ENCODE results near the gene C20orf202.
"Not testable (repeated sequence)": the region's sequence is repeated elsewhere in the genome, so short reads cannot be mapped to it uniquely, and the experiment has no call there.

Gene C20orf202

DNA sequence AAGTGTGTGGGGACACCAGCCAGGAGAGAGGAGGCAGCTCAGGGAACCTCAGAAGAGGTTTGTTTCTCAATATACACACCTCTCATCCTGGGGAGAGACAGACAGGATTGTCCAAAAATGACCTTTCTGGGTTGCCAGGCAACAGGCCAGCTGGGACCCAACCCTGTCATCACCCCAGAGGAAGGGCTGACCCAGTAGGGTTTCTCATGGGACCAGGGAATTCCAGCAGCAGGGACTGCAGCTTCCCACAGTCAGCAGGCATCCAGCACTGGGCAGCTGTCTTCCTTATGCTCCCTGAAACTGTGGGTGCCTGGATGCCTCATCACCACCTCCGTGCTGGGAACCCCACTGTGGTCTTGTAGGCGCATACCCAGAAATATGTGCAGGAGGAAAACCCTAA is 1.3 kb downstream of the C20orf202 start:
- H3K4me3 ChIP-seq (ENCODE audit: low read length): no peak overlapping the region
- no peak for DNase-seq (ENCODE audit: low read depth, low spot score)

DNA sequence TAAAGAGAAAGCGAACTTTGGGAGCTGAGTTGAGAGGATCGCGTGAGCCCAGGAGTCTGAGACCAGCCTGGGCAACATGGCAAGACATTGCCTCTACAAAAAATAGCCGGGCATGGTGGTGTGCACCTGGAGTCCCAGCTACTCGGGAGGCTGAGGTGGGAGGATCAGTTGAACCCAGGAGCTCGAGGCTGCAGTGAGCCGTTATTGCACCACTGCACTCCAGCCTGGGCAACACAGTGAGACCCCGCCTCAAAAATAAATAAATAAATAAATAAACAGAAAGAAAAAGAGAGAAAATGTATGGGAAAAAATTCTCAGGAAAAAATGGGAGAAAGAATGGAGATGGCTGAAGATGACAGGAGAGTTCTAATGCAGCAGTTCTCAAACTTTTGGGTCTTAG is 2.5 kb downstream of the C20orf202 start:
- DNase-seq (ENCODE audit: low read depth, low spot score): no peak
- no peak overlapping the region for H3K4me3 ChIP-seq (ENCODE audit: low read length)

DNA sequence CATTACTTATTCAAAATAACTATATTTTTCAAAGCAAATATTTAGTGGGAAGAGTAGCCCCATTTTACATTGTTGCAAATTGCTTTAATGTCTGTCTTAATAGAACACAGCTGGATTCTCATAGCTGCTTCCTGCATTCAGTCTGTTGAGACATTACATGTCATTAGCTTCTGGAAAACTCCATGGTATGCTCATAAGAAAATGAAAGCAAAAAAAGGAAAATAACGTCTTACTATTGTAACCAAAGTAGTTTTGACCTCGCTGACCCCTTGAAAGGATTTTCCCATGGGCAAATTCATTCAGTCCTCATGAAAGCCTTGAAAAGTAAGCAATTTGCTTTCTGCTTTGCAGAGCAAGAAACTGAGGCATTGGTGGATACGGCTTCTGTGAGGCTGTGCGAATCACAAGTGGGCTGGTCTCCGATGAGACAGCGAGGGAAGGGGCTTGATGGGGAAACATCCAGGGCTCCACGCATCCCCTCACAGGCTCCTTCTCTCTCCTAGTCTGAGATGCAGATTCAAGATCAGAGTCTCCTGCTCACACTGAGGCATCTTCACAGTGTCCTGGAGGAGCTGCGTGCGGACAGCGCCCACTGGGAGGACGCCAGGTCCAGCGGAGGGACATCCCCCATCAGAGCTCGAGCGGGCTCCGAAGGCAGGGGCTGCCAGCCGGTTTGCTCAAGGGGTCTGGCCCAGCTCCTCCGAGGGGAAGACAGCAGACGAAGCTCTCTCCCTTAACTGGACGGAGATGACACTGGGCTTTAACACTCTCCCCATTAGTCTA is 3.3 kb downstream of the C20orf202 start:
- H3K4me3 ChIP-seq (ENCODE audit: low read length): no peak overlapping the region
- DNase-seq (ENCODE audit: low read depth, low spot score): no peak

DNA sequence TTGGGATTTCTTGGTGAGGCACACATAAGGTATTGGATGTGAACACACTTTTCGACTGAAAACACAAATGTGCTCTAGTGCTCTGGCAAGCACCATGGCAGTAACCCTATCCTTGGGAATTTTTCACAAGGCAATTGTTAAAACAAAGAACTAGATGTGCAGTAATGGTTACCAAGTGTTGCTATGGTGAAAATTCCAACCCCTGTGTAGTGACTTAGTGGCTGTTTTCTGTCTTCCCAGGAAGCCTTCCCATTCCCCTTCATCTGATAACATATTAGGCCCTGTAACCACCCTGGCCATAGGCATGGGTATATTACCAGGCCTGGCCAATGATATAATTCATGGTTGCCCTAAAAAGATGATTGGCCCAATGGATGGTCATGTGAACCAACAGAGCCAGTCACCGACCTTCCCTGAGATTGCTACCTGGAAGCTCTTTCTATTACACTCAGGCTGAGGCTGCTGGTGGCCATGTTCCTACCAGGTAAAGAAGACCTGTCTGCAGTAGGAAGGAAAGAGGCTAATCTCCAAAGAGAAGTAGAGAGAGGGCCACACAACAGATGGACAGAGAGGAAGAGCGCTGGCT is 4.1 kb downstream of the C20orf202 start:
- no peak overlapping the region for H3K4me3 ChIP-seq (ENCODE audit: low read length)
- no peak for DNase-seq (ENCODE audit: low read depth, low spot score)

DNA sequence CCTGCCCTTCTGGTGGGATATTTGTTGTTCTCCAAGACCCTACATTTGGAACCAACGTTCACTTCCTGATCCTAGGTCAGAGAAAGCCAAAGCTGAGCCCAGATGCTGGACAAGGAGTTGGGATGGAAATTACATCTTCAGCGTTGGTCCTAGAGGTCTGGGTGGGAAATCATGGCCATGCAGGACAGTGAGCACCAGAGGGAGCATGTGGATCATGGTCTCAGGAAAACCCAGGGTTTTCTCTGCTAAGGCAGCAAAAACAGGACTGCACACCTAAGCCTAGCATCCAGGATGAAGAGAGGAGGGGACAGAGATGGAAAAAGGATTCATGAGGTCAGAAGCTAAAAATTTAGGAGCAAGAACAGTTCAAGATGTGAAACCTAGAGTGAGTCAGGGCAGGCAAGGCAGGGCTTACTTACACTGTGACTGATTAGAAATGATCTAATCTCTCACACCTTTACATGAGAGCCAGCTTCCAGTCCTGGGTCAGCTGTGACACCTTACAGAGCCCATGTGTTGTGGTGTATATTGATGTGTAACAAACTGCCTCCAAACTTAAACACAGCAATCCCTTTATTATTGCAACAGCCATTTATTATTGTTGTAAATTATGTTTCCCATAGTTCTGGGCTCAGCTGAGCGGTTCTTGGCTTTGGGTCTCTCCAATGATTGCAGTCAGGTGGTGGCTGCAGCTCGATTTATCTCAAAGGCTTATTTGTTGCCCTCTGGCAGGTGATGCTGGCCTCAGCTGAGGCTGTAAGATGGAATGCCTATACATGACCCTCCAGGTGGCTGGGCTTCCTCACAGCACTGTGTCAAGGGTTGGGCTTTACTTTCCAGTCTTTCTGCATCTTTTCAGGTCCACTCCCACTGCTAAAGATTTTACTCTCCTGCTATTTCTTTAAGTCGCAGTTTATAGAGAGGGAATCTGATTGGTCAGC is 6.5 kb downstream of the C20orf202 start:
- H3K4me3 ChIP-seq (ENCODE audit: low read length): no peak overlapping the region
- DNase-seq (ENCODE audit: low read depth, low spot score): no peak

DNA sequence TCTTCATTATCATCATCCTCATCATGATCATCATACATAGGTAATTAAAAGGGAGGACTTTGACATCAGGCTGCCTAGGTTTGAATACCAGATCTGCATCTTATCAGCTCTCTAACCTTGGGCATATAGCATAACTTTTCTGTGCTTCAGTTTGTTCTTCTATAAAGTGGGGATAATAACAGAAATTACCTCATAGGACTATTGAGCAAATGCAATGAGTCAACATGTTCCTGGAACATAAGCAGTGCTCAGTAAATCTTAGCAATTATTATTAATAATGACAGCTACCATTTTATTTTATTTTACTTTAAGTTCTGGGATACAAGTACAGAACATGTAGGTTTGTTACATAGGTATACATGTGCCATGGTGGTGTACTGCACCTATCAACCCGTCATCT is 7.2 kb downstream of the C20orf202 start:
- DNase-seq (ENCODE audit: low read depth, low spot score): no peak
- H3K4me3 ChIP-seq (ENCODE audit: low read length): no peak overlapping the region

DNA sequence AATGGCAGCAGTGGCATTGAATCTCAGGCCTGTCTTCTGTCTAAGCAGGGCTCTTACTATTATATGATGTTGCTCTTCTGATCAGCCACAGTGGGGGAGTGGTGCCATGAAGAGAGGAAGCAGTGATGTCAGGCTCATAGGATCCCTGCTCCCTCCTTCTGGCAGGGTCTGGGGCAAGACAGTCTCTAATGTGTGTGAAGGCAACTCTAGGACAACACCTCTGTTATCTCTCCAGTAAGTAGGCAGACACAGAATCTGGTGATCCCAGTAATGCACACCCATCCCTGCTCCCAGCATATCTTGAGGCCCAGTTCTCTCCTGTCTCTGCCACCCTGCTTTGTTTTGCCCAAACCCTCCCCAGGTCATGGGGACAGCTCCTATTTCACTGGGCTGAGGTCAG is 8.8 kb downstream of the C20orf202 start:
- DNase-seq (ENCODE audit: low read depth, low spot score): no peak
- no peak overlapping the region for H3K4me3 ChIP-seq (ENCODE audit: low read length)

DNA sequence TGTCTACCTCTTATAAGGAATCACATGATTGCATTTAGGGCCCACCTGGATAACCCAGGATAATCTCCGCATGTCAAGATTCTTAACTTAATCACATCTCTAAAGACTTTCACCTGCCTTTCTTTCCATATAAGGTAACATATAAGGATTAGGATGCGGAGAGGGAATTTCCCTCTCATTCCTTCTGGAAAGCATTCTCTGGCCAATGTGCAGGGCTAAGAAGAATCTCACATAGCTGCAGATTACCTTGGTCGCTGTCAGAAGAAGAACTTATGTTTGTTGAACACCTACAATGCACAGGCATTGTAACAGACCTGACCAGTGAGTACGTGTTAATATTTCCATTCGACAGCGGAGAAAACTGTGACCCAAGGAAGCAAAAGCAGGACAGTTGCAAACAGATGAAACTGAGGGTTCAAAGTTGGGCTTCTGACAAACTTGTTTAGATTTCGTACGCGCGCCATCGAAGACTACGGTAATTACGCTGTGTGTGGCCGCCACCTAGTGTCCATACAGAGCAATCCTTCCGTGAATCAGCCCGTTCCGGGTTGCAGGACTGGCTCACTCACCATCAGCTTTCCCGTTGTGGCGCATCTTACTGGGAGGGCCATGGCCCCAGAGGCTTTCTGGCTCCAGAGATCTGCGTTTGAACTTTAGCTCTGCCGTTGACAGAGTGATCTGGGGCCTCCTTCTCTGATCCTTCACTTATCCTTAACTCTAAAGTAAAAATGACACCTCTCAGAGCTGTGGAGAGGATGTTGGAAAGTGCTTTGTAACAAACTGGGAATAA is 9.5 kb downstream of the C20orf202 start:
- H3K4me3 ChIP-seq (ENCODE audit: low read length): no peak overlapping the region
- DNase-seq (ENCODE audit: low read depth, low spot score): peak; percentile 72

DNA sequence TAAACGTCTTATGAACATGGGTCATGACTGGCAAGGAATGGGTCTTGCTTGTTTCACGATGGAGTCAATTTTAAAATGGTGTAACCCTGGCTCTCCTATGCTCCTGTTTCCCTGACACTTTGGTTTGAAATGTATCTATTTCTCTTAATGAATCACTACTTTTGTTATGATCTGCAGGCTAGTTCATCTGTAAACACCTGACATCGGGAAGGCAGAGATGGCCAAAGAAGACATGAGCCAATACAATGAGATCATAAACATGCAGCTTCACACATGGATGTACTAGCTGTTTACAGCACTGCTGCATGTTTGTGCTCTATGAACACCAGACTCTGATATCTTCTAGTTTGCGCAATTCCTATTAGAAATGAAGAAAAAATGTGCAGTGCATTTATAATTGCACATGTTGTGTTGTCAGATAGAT is 11.6 kb downstream of the C20orf202 start:
- H3K4me3 ChIP-seq (ENCODE audit: low read length): no peak overlapping the region
- DNase-seq (ENCODE audit: low read depth, low spot score): no peak

DNA sequence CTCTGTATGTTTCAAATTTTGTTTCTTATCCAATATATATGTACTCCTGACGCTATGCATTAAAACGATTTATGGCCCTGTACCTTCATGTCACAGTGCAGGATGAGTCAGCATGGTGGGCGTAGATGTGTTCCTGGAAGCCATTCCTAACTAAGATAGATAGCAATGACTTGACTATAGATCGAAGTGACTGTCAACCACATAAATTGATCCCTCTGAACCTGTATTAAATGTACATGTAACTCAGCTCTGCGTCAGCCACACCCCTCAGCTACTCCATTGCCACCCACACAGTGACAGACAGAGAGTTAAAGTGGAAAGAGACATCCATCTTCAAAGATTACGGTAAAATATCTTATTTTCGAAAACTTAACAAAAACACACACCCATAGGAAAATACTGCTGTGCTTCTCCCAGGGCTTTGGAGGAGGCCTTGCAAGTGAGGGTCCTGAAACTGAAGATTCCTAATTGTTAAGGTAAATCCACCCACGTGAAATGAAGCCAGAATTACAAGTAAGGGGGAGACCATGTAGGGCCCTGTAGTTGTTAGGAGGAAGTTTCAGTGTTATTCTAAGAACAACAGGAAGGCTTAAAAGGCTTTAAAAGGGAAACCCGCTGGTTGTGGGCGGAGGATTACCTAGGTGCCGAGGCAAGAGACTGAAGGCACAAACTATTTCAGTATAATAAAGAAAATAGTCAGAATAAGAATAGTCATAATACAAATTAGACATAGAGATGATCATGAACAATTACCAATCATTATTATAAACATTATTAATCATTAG is 12.3 kb downstream of the C20orf202 start:
- no peak for DNase-seq (ENCODE audit: low read depth, low spot score)
- H3K4me3 ChIP-seq (ENCODE audit: low read length): no peak overlapping the region

DNA sequence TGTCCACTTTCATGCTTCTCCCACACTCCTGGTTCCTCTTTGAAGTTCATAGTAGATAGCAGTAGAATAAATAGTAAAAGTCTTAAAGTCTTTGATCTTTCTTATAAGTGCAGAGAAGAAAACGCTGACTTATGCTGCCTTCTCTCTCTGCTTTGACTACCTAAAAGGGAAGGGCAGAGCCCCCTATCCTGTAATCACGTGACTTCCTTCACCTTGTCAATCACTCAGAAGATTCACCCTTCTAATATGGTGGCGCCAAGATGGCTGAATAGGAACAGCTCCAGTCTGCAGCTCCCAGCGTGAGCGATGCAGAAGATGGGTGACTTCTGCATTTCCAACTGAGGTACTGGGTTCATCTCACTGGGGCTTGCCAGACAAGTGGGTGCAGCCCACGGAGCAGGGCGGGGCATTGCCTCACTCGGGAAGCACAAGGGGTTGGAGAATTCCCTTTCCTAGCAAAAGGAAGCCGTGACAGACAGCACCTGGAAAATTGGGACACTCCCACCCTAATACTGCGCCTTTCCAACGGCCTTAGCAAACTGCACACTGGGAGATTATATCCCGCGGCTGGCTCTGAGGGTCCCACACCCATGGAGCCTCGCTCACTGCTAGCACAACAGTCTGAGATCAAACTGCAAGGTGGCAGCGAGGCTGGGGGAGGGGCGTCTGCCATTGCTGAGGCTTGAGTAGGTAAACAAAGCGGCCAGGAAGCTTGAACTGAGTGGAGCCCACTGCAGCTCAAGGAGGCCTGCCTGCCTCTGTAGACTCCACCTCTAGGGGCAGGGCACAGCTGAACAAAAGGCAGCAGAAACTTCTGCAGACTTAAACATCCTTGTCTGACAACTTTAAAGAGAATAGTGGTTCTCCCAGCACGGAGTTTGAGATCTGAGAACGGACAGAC is 13.5 kb downstream of the C20orf202 start:
- H3K4me3 ChIP-seq (ENCODE audit: low read length); DNase-seq (ENCODE audit: low read depth, low spot score): not testable (repeated sequence)

DNA sequence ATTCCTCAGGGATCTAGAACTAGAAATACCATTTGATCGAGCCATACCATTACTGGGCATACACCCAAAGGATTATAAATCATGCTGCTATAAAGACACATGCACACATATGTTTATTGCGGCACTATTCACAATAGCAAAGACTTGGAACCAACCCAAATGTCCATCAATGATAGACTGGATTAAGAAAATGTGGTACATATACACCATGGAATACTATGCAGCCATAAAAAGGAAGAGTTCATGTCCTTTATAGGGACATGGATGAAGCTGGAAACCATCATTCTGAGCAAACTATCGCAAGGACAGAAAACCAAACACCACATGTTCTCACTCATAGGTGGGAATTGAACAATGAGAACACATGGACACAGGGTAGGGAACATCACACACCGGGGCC is 19.5 kb downstream of the C20orf202 start:
- not testable (repeated sequence) for DNase-seq (ENCODE audit: low read depth, low spot score); H3K4me3 ChIP-seq (ENCODE audit: low read length)

DNA sequence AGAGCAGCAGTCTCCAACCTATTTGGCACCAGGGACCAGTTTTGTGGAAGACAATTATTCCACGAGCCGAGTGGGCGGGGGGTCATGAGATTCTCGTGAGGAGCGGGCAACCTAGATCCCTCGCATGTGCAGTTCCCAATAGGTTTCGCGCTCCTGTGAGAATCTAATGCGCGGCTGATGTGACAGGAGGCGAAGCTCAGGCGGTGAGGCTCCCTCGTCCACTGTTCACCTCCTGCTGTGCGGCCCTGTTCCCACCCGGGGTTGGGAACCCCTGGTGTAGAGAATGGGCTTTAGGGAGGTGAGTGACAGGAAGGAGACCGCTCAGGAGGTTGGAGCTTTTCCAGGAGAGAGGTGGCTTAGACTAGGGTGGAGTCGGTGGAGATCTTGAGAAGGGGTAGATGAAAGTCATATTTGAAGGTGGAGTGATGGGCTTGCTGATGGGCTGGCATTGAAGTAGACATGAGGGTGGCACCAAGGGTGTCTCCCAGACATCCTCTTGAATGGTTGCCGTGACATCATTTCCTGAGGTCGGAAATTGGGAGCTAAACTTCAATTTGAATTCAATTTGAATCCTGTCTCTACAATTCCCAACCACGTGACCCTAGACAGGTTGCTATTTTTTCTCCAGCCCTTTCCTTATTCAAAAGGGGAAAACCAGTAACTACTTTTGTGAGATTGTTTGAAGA is 21.1 kb downstream of the C20orf202 start:
- DNase-seq (ENCODE audit: low read depth, low spot score): no peak
- no peak overlapping the region for H3K4me3 ChIP-seq (ENCODE audit: low read length)

DNA sequence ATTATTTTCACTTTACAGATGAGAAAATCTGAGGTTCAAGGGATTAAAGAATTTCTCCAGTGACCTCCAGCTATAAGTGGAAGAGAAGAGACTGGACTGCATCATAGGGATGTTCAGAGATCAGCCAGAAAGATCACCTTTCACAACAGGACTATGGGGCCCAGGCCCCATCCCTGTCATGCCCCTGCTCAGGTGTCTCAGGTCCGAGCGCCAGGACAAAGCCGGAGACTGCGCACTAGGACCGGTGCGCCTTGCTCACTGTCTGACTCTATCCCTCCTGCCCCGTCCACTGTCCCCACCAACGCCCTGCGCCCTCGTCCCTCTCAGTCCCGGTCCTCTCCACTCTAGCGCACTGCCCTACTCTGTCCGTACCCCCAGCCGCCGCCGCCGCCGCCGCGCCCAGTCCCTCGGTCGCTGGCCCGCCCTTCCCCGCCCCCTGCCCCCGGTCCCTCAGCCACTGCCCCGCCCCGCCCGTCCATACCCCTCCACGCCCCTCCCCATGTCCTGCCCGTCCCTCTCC is 22.1 kb downstream of the C20orf202 start:
- H3K4me3 ChIP-seq (ENCODE audit: low read length): no peak overlapping the region
- no peak for DNase-seq (ENCODE audit: low read depth, low spot score)

DNA sequence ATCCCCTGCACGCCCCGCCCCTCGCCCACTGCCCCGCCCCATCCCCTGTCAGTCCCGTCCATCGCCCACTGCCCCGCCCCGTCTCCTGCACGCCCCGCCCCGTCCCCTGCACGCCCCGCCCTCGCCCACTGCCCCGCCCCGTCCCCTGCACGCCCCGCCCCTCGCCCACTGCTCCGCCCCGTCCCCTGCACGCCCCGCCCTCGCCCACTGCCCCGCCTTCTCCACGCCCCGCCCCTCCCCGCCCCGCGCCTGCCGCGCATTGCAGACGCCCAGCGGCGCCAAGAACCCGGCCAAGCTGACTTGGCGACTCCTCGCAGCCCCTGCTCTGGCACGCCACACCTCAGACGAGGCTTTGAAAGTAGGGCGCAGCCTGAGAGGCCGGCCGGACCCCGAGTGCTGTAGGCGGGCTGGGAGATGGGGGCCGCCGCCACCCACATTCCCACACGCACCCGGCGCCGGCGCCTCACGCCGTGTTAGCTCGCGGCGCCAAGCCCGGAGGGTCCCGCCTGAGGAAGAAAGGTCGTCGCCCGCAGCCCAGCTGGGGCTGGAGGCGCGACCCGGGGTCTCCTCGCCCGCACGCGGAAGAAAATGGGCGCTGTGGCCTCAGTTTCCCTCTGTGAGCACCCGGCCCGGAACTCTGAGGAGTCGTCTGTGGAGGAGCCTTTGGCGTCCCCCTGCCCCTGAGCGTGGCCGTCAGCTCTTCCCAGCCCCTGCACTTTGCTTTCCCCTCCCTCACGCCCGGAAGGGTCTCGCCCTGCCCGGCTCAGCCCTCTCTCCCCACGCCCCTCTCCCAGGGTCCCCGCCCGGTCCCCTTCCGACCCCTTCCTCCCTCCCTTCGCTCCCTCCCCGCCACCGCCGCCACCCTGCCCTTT is 22.8 kb downstream of the C20orf202 start, which contains the start of gene RAD21L1:
RAD21L1 (plus strand) TSS at position 262 of the 872 bp plus-strand sequence. CDS start 2,410 bp downstream, outside the sequence.
- H3K4me3 ChIP-seq (ENCODE audit: low read length): peak within 1 kb of the TSS; percentile 52
- DNase-seq (ENCODE audit: low read depth, low spot score): peak; percentile 23

DNA sequence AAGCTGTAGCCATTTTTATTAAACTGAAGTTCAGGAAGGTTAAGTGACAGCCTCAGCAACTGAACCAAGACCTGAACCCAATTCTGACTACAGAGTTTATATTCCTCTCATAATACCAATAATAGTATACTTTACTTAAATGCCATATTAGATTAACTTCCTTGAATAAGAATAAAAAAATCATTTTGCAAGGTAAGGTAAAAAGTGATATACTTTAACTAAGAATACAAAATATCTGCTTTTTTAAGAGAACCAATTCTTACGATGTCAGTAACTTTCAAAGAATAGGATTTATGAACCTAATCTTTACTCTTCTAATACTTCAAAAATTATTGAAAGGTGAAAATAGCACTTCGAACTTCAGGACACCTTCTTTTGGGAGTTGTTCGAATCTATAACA is 26.3 kb downstream of the C20orf202 start:
- DNase-seq (ENCODE audit: low read depth, low spot score): no peak
- H3K4me3 ChIP-seq (ENCODE audit: low read length): no peak overlapping the region
